Osteoblast (primary cell): ENCODE measurements around the gene SLX9. TPM values are rescaled to one million over a fixed set of nuclear protein-coding genes. Genes with fewer than 3 reads are reported as not detected.

Experiments
- DNase-seq: peaks from one replicate; pipeline ENCODE4 v3.0.0; 2011; ENCODE audit warnings: low spot score, mixed read lengths; ENCODE audit not compliant: insufficient read length; ENCODE audit errors: missing footprints
- H2AFZ ChIP-seq: 2 replicates; pipeline ENCODE4 v1.6.0; 2011; ENCODE audit warnings: mild to moderate bottlenecking, low read length
- H3K27ac ChIP-seq: 2 replicates; pipeline ENCODE4 v1.5.1; 2011; ENCODE audit warnings: mild to moderate bottlenecking, low read depth, low read length, moderate library complexity
- H3K27me3 ChIP-seq: 2 replicates; pipeline ENCODE4 v1.6.0; 2012; ENCODE audit warnings: mild to moderate bottlenecking, control low read depth, inconsistent platforms, low read length, moderate library complexity; ENCODE audit not compliant: insufficient read depth
- H3K36me3 ChIP-seq: 2 replicates; pipeline ENCODE4 v1.5.1; 2011; ENCODE audit warnings: mild to moderate bottlenecking, low read length, control low read depth, moderate library complexity; ENCODE audit not compliant: insufficient read depth
- H3K4me1 ChIP-seq: 2 replicates; pipeline ENCODE4 v1.5.1; 2011; ENCODE audit warnings: mild to moderate bottlenecking, low read length, control low read depth, moderate library complexity; ENCODE audit not compliant: insufficient read depth
- H3K4me2 ChIP-seq: 2 replicates; pipeline ENCODE4 v1.6.0; 2011; ENCODE audit warnings: mild to moderate bottlenecking, low read length; ENCODE audit not compliant: insufficient read depth
- H3K4me3 ChIP-seq: fragments of 200-600 bp; sonication (generic); 3 replicates; pipeline ENCODE4 v1.5.1; 2012; ENCODE audit warnings: mild to moderate bottlenecking, low read length, inconsistent platforms; ENCODE audit not compliant: insufficient read depth
- H3K79me2 ChIP-seq: 2 replicates; pipeline ENCODE4 v1.6.0; 2012; ENCODE audit warnings: mild to moderate bottlenecking, low read length, control low read depth, inconsistent platforms; ENCODE audit not compliant: insufficient read depth
- H3K9me3 ChIP-seq: 2 replicates; pipeline ENCODE4 v1.5.1; 2011; ENCODE audit warnings: low read depth, low read length, control low read depth
- H4K20me1 ChIP-seq: 2 replicates; pipeline ENCODE4 v1.6.0; 2012; ENCODE audit warnings: mild to moderate bottlenecking, low read length, control low read depth; ENCODE audit not compliant: insufficient read depth
- total RNA-seq: library from RNA; depleted of rRNA; stranded (reverse); fragments of >200 nt; gene quantifications from 2 replicates; pipeline ENCODE4 v1.2.3, GENCODE V29; 2012
- TF ChIP-seq, protein P1 (sequence below): IDR thresholded peaks from 2 replicates; pipeline ENCODE4 v1.5.1; 2011; ENCODE audit warnings: mild to moderate bottlenecking, low read depth, low read length, moderate library complexity; ENCODE audit errors: extremely low read depth

SLX9 gene
- total RNA-seq, 1 donor = 9.4 TPM

DNA sequence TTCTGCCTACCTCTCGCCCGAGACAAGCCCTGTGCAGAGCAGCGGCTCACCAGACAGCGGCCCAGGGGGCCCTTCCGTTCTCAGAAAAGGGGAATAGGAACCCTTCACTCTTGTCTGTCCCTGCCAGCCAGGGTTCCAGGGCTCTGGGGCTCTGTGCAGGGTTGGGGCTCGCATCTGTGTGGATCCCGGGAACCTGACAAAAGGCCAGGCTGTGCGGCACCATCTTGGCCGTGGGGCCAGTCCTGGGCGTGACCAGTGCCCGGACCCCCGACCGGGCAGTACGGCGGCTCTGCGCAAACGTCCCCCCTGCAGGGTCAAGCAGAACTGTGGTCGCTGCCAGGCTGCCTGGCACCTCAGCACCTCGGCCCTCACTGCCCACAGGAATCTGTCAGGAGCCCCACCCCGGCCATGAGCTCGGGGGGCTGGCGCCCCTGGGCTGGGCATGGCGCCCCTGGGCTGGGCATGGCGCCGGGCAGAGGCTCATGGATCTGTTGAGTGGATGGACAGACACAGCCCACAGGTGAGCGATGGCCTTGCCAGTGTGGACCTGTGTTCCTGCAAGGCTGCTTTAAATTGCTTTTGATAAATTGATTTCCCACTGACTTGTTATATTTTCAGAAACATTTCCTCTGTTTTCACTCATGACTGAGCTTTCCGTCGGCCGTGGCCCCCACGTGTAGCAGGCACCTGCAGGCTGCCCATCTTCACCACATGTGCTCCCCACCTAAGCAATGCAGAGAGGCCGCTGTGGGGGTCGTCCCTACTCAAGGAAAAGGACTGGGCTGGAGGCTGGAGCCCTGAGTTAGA, 59.0 kb downstream of the SLX9 start:
- H3K4me2 ChIP-seq = no peak overlapping the region
- no peaks in the 10 kb centered on the region for H3K9me3 ChIP-seq
- H2AFZ ChIP-seq = no peak overlapping the region
- no peaks in the 10 kb centered on the region for H3K79me2 ChIP-seq
- no peak overlapping the region for H3K4me3 ChIP-seq
- no peaks in the 10 kb centered on the region for H3K36me3 ChIP-seq
- no peaks in the 10 kb centered on the region for H3K27me3 ChIP-seq
- TF ChIP-seq, protein P1, sequence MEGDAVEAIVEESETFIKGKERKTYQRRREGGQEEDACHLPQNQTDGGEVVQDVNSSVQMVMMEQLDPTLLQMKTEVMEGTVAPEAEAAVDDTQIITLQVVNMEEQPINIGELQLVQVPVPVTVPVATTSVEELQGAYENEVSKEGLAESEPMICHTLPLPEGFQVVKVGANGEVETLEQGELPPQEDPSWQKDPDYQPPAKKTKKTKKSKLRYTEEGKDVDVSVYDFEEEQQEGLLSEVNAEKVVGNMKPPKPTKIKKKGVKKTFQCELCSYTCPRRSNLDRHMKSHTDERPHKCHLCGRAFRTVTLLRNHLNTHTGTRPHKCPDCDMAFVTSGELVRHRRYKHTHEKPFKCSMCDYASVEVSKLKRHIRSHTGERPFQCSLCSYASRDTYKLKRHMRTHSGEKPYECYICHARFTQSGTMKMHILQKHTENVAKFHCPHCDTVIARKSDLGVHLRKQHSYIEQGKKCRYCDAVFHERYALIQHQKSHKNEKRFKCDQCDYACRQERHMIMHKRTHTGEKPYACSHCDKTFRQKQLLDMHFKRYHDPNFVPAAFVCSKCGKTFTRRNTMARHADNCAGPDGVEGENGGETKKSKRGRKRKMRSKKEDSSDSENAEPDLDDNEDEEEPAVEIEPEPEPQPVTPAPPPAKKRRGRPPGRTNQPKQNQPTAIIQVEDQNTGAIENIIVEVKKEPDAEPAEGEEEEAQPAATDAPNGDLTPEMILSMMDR = no peak
- peaks cover 7% of the 10 kb centered on the region for H3K4me1 ChIP-seq
- no peak for DNase-seq
- H3K27ac ChIP-seq = no peak overlapping the region
- H4K20me1 ChIP-seq = no peaks in the 10 kb centered on the region

DNA sequence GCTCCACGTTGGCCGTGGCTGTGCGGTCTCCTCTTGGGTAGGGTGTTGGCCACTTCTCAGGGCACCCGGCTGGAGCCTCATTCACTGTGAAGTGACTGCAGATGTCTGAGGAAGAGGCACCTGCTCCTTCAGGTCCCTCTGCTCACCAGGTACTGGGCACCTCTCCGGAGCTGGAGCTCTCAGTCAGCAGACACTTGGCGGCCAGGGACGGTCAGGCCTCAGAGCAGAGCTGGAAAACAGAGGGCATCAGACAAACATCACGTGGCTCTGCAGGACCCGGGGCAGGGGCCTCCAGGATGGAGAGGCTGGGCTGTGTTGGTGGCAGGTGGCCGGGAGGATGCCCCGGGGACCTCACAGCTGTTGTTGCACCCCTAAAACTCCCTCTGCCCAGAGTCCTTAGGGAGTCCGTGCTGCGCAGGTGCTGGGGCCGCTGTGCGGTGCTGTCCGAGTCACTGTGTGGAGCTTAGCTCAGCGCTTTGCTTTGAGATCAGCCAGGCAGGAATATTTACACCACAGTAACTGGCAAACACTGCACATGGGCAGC, 59.7 kb downstream of the SLX9 start:
- peaks cover 7% of the 10 kb centered on the region for H3K4me1 ChIP-seq
- TF ChIP-seq, protein P1 = no peak
- H2AFZ ChIP-seq = no peak overlapping the region
- no peak for DNase-seq
- no peak overlapping the region for H3K27ac ChIP-seq
- no peak overlapping the region for H3K4me2 ChIP-seq
- no peaks in the 10 kb centered on the region for H3K79me2 ChIP-seq
- H3K36me3 ChIP-seq = no peaks in the 10 kb centered on the region
- H3K9me3 ChIP-seq = no peaks in the 10 kb centered on the region
- no peaks in the 10 kb centered on the region for H3K27me3 ChIP-seq
- H4K20me1 ChIP-seq = no peaks in the 10 kb centered on the region
- no peak overlapping the region for H3K4me3 ChIP-seq

DNA sequence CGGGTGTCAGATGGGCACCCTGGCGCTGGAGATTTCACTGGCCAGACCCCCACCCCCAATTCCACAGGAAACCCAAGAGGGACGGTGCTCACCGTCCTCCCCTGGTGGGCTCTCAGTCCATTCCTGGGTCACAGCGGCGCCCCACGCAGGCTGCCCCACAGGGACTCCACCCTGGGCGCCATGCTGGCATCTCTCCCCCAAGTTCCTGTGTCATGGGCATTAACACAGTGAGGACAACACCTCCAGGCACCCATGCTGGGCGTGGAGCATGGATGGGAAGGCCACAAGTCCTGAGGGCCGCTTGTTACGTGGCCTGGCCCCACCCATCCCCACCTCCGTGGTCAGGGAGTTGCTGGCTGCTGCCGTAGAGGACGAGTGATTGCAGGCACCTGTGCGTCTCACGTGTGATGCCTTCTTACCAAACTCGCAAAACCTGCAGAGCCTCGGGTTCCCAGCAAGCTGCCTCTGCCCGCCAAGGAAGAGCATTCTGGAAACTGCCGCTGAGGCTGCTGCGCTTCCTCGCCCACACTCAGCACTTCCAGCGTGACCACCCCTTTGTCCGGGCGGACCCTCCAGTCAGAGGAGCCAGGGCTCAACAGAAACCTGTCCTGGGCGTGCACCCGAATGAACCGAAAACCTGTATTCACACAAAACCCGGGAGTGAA, 60.3 kb downstream of the SLX9 start:
- Histone ChIP-seq H3K4me3 (no peak overlapping the region), H3K4me1 (peaks cover 7% of the 10 kb centered on the region), H3K4me2 (no peak overlapping the region), H3K79me2 (no peaks in the 10 kb centered on the region), H2AFZ (no peak overlapping the region), H3K36me3 (no peaks in the 10 kb centered on the region), H3K9me3 (no peaks in the 10 kb centered on the region), H3K27ac (no peak overlapping the region), H3K27me3 (no peaks in the 10 kb centered on the region), H4K20me1 (no peaks in the 10 kb centered on the region)
- DNase-seq = no peak
- TF ChIP-seq, protein P1 = no peak

DNA sequence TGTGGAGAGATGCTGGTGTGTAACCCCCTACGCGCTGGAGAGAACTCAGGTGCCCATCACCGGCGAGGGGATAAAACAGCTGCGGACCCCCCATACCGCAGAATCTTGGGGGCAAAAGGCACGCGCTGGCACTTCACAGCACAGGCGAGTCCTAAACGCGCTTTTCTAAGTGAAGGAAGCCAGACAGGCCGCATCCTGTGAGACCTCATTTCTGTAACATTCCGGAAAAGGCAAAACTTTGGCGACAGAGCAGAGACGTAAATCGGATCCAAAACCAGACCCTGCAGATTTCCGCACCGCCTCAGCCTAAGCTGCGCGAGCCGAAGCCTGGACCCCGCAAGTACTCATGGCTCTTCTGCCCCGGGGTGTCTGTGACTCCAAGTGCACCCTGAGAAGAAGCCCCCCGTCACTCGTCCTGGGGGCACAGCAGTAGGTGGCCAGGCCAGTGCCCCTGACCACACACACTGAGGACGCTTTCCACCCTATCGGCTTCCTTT, 60.9 kb downstream of the SLX9 start:
- no peaks in the 10 kb centered on the region for H3K79me2 ChIP-seq
- no peaks in the 10 kb centered on the region for H4K20me1 ChIP-seq
- H3K4me1 ChIP-seq = peaks cover 7% of the 10 kb centered on the region
- H3K36me3 ChIP-seq = no peaks in the 10 kb centered on the region
- TF ChIP-seq, protein P1 = no peak
- H3K4me3 ChIP-seq = no peak overlapping the region
- no peaks in the 10 kb centered on the region for H3K9me3 ChIP-seq
- H3K27me3 ChIP-seq = no peaks in the 10 kb centered on the region
- DNase-seq = no peak
- no peak overlapping the region for H3K27ac ChIP-seq
- H3K4me2 ChIP-seq = peak overlapping the region; percentile 66
- H2AFZ ChIP-seq = peak overlapping the region; percentile 76
